Mesothelial cell of epicardium (in vitro differentiated cells): ENCODE data around the gene ELP1. TPM values are rescaled to one million over a fixed set of nuclear protein-coding genes. Genes with fewer than 3 reads are reported as not detected.

ENCODE experiments used
- DNase-seq, 2 experiments: peaks; one replicate each; pipeline ENCODE4 v3.0.0; 2021; ENCODE audit warnings: low spot score in 2 of 2; ENCODE audit not compliant: unreplicated experiment in 2 of 2
- H3K27ac Mint-ChIP-seq: 2 replicates; pipeline ENCODE4 v1.8.0; 2021; ENCODE audit warnings: mixed read lengths
- H3K27me3 Mint-ChIP-seq: 2 replicates; pipeline ENCODE4 v1.8.0; 2021; ENCODE audit warnings: low read depth, mixed read lengths
- H3K36me3 Mint-ChIP-seq: 2 replicates; pipeline ENCODE4 v1.8.0; 2021; ENCODE audit warnings: mixed read lengths
- H3K4me1 Mint-ChIP-seq: 2 replicates; pipeline ENCODE4 v1.8.0; 2021; ENCODE audit warnings: mixed read lengths
- H3K4me3 Mint-ChIP-seq: 2 replicates; pipeline ENCODE4 v1.8.0; 2021; ENCODE audit warnings: mild to moderate bottlenecking, moderate library complexity, mixed read lengths
- H3K9me3 Mint-ChIP-seq: 2 replicates; pipeline ENCODE4 v1.8.0; 2021; ENCODE audit warnings: mixed read lengths
- CTCF ChIP-seq: fragments of 200-600 bp; sonication (generic); IDR thresholded peaks from one replicate; pipeline ENCODE4 v1.5.0; 2021; ENCODE audit warnings: antibody characterized with exemption; ENCODE audit not compliant: unreplicated experiment
- total RNA-seq: library from RNA; stranded (reverse); gene quantifications from 3 replicates; pipeline ENCODE4 v1.2.1, GENCODE V29; 2021

The ELP1 gene
- 29.1 to 35.8 TPM (median 31.0 TPM) in 3 replicates for total RNA-seq

GRCh38 chr9:108933718-108934322 lies at the start of gene ELP1:
Gene ELP1 (minus strand): TSS chr9:108934124. CDS start chr9:108931146, 2,978 bp downstream.
- H3K27me3 Mint-ChIP-seq: no peaks in the 10 kb centered on the region
- peak within 1 kb of the TSS; percentile 99 for H3K27ac Mint-ChIP-seq
- H3K4me3 Mint-ChIP-seq: peak within 1 kb of the TSS; percentile 95
- H3K9me3 Mint-ChIP-seq: no peaks in the 10 kb centered on the region
- peaks cover 4% of the 10 kb centered on the region for H3K36me3 Mint-ChIP-seq
- peaks cover 20% of the 10 kb centered on the region for H3K4me1 Mint-ChIP-seq
- TF ChIP-seq CTCF: no peak
- DNase-seq: peak; percentile 93 to 95

GRCh38 chr9:108980893-108981292 lies 47.0 kb upstream of the ELP1 start:
- Mint-ChIP-seq H3K4me3 (no peak overlapping the region), H3K9me3 (no peaks in the 10 kb centered on the region), H3K4me1 (peaks cover 12% of the 10 kb centered on the region), H3K36me3 (peaks cover 2% of the 10 kb centered on the region), H3K27ac (no peak overlapping the region), H3K27me3 (no peaks in the 10 kb centered on the region)
- TF ChIP-seq CTCF: no peak
- no peak for DNase-seq

- H3K9me3 Mint-ChIP-seq: no peaks in the 10 kb centered on the region
- no peak for DNase-seq
- no peaks in the 10 kb centered on the region for H3K27me3 Mint-ChIP-seq
- H3K27ac Mint-ChIP-seq: peak overlapping the region; percentile 19
- no peak for TF ChIP-seq CTCF
- peaks cover 4% of the 10 kb centered on the region for H3K36me3 Mint-ChIP-seq
- peaks cover 21% of the 10 kb centered on the region for H3K4me1 Mint-ChIP-seq
- no peak overlapping the region for H3K4me3 Mint-ChIP-seq
Observed at GRCh38 chr9:108978205-108978604, 44.3 kb upstream of the ELP1 start.

DNA sequence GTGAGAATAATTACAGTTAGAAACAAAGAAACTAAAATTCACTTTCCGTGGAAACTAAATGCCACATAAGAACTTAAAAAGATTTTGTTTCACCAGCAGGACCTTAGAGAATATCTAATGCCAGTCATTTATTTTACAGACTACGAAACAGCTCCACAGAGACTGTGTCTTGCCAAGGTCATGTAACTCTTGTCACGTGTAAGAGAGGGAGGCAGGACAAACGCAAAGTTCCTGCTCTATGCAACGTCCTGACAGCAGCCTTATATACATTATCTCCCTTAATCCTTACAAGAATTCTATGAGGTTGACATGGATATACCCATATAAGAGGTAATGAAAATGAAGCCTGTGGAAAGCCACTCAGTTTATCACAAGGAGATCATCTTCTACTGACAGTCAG lies 40.0 kb upstream of the ELP1 start:
- TF ChIP-seq CTCF: no peak
- H3K4me1 Mint-ChIP-seq: peaks cover 24% of the 10 kb centered on the region
- H3K27me3 Mint-ChIP-seq: no peaks in the 10 kb centered on the region
- peak overlapping the region; percentile 71 for H3K27ac Mint-ChIP-seq
- no peak overlapping the region for H3K4me3 Mint-ChIP-seq
- H3K36me3 Mint-ChIP-seq: peaks cover 19% of the 10 kb centered on the region
- no peak for DNase-seq
- H3K9me3 Mint-ChIP-seq: peaks cover 14% of the 10 kb centered on the region

DNA sequence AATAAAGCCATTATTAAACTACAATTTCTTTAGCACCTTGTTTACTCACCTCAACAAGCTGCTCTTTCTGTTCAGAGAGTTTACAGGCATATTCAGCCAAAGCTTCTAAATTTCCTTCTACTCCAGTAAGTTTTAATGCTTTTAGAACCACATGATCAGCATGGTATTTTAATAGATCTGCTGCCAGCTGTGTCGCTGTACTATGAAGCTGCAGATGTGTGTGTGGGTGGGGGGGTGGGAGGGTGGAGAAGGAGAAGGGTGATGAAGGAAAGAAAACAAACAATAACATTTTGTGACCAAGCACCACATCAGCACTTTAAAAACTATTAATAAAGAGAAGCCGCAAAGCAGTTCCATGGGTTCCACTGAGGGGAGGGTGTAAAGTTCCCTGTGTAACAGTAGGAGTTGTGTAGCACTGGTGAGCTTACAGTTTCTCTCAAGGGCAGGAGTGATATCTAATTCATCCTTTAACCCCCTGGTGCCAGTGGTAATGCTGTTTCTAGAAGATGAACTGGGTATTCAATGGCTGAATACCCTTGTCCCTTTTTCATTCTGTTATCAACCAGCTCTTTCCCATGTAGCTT lies 38.8 kb upstream of the ELP1 start:
- Mint-ChIP-seq H3K4me1 (peaks cover 14% of the 10 kb centered on the region), H3K4me3 (no peak overlapping the region), H3K27me3 (no peaks in the 10 kb centered on the region), H3K27ac (no peak overlapping the region), H3K9me3 (peaks cover 14% of the 10 kb centered on the region), H3K36me3 (peaks cover 19% of the 10 kb centered on the region)
- TF ChIP-seq CTCF: no peak
- no peak for DNase-seq
